ENCODE measurements around the gene FAM168B. TPM values are rescaled to one million over a fixed set of nuclear protein-coding genes. Genes with fewer than 3 reads are reported as not detected.
A peak's percentile ranks its signal among the peaks of the same experiment; 100 is the strongest.

FAM168B gene
- total RNA-seq, 4 donors from 2014 or later: 147 to 172 (median 157) TPM

DNA sequence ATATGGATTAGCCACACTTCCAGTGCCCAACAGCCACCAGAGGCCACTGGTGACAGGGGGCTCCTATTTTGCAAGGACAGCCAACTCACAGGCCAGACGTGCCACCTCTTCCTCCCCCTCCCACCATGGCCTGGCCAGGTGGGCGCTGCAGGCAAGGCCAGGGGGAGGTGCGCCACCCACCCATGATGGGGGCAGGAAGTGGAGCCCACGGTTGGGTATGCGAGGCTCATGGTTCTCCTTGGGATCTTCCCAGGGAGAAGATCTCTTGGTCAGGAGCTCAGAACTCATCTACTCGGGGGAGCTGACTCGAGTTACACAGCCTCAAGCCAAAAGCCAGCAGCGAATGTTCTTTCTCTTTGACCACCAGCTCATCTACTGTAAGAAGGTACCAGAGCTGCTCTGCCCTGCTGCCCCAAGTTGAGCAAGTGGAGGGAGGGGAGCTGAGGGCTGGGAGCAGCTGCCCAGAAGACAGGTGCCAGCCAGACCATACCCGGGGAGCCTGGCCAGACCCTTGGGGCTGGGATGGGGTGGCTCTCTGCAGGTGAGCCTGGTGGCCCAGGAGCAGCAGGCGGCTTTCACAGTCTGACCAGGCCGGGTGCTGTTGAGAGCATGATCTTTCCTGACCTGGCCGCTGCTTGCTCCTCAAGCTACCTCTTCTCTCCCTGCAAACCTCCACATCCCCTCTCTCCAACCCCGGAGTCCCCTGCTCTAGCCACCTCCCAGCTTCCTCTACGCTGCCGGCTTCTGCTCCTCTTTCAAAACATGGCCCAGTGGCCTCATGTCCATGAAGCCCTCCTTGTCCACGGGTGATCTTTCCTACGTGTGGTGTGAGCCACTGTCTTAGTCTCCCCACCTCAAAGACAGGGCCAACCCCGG lies 49.8 kb downstream of the FAM168B start:
- ATAC-seq (no peak), DNase-seq (no peak)
- no peak for TF ChIP-seq POLR2A (IDR thresholded peaks at IDR 0.05)
- TF ChIP-seq, protein P1, sequence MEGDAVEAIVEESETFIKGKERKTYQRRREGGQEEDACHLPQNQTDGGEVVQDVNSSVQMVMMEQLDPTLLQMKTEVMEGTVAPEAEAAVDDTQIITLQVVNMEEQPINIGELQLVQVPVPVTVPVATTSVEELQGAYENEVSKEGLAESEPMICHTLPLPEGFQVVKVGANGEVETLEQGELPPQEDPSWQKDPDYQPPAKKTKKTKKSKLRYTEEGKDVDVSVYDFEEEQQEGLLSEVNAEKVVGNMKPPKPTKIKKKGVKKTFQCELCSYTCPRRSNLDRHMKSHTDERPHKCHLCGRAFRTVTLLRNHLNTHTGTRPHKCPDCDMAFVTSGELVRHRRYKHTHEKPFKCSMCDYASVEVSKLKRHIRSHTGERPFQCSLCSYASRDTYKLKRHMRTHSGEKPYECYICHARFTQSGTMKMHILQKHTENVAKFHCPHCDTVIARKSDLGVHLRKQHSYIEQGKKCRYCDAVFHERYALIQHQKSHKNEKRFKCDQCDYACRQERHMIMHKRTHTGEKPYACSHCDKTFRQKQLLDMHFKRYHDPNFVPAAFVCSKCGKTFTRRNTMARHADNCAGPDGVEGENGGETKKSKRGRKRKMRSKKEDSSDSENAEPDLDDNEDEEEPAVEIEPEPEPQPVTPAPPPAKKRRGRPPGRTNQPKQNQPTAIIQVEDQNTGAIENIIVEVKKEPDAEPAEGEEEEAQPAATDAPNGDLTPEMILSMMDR (IDR thresholded peaks at IDR 0.05 in 4 of 5, conservative IDR thresholded peaks at IDR 0.05 in 1 of 5): no peak
- Histone ChIP-seq H3K27ac (peak overlapping the region in 1 of 4 donors; percentile 73), H3K36me3 (no peaks in the 10 kb centered on the region), H3K27me3 (no peaks in the 10 kb centered on the region), H3K4me1 (peaks cover 25% of the 10 kb centered on the region in 2 donors), H3K9me3 (no peaks in the 10 kb centered on the region), H3K4me3 (no peak overlapping the region)
- in situ Hi-C loops (cut with MboI; ENCODE audit: low sequenced_read_pairs in 4 of 4): no loop called here
- intact Hi-C loops (cut with DNase I; ENCODE audit: low total_unique reads): no loop called here

- in situ Hi-C loops (cut with MboI; ENCODE audit: low sequenced_read_pairs in 4 of 4): no loop called here
- H3K27me3 ChIP-seq: no peaks in the 10 kb centered on the region
- H3K4me3 ChIP-seq: no peak overlapping the region
- intact Hi-C loops (cut with DNase I; ENCODE audit: low total_unique reads): no loop called here
- H3K27ac ChIP-seq: peak overlapping the region in 1 of 4 donors; percentile 73
- no peaks in the 10 kb centered on the region for H3K36me3 ChIP-seq
- no peak for DNase-seq
- no peak for TF ChIP-seq POLR2A (IDR thresholded peaks at IDR 0.05)
- TF ChIP-seq, protein P1 (IDR thresholded peaks at IDR 0.05 in 4 of 5, conservative IDR thresholded peaks at IDR 0.05 in 1 of 5): no peak
- H3K4me1 ChIP-seq: peaks cover 15 to 20% of the 10 kb centered on the region in 2 donors
- no peak for ATAC-seq
- H3K9me3 ChIP-seq: no peaks in the 10 kb centered on the region
These were observed 51.0 kb downstream of the FAM168B start for GRCh38 chr2:131042148-131042775.

- no peak overlapping the region for H3K27ac ChIP-seq
- in situ Hi-C loops (cut with MboI; ENCODE audit: low sequenced_read_pairs in 4 of 4): no loop called here
- no peak overlapping the region for H3K4me3 ChIP-seq
- no peaks in the 10 kb centered on the region for H3K36me3 ChIP-seq
- DNase-seq (no peak), ATAC-seq (no peak)
- H3K9me3 ChIP-seq: no peaks in the 10 kb centered on the region
- intact Hi-C loops (cut with DNase I; ENCODE audit: low total_unique reads): no loop called here
- peaks cover 8 to 13% of the 10 kb centered on the region in 2 donors for H3K4me1 ChIP-seq
- H3K27me3 ChIP-seq: no peaks in the 10 kb centered on the region
- TF ChIP-seq, protein P1 (IDR thresholded peaks at IDR 0.05 in 4 of 5, conservative IDR thresholded peaks at IDR 0.05 in 1 of 5): no peak
- no peak for TF ChIP-seq POLR2A (IDR thresholded peaks at IDR 0.05)
These were observed 51.7 kb downstream of the FAM168B start for GRCh38 chr2:131041402-131042147.

DNA sequence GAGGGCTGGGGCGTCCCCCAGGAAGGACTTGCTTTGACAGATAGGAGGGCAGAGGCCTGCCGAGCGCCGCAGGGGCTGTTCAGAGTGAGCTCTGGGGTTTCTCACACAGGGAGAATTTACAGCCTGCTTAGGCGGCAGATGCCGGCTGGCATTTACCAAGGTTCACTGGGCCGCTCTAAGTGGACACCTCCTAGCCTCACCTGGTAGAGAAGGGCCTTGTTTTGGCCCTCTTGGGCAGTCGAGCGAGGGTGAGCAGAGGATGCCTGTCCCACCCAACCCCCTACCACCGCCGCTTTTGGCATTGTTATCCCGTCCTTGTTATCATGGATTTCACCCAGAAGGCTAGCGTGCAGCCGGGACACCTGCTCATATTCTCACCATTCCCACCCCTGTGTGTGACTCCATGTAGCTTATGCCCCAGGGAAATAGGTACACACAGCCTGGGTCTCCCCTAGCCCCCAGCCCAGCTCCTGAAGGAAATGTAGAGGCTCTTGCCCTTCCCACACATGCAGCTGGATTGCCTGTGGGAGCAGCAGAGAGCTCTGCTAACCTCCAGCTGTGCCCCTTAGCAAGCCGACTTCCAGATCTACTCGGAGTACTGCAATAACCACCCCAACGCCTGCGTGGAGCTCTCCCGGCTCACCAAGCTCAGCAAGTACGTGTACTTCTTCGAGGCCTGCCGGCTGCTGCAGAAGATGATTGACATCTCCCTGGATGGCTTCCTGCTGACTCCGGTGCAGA lies 52.4 kb downstream of the FAM168B start:
- H3K4me1 ChIP-seq: peaks cover under 1 to 6% of the 10 kb centered on the region in 2 donors
- no peaks in the 10 kb centered on the region for H3K27me3 ChIP-seq
- ATAC-seq: no peak
- no peak overlapping the region for H3K4me3 ChIP-seq
- DNase-seq: peak in 1 of 2 donors; percentile 25
- TF ChIP-seq, protein P1 (IDR thresholded peaks at IDR 0.05 in 4 of 5, conservative IDR thresholded peaks at IDR 0.05 in 1 of 5): peak in 1 of 5 experiments; percentile 17
- TF ChIP-seq POLR2A (IDR thresholded peaks at IDR 0.05): no peak
- no peak overlapping the region for H3K27ac ChIP-seq
- in situ Hi-C loops (cut with MboI; ENCODE audit: low sequenced_read_pairs in 4 of 4): no loop called here
- intact Hi-C loops (cut with DNase I; ENCODE audit: low total_unique reads): no loop called here
- H3K36me3 ChIP-seq: no peaks in the 10 kb centered on the region
- H3K9me3 ChIP-seq: no peaks in the 10 kb centered on the region

Measured in gastrocnemius medialis (tissue), 4 donors.